Measurements from ENCODE around the gene CCM2.

Gene CCM2

DNA sequence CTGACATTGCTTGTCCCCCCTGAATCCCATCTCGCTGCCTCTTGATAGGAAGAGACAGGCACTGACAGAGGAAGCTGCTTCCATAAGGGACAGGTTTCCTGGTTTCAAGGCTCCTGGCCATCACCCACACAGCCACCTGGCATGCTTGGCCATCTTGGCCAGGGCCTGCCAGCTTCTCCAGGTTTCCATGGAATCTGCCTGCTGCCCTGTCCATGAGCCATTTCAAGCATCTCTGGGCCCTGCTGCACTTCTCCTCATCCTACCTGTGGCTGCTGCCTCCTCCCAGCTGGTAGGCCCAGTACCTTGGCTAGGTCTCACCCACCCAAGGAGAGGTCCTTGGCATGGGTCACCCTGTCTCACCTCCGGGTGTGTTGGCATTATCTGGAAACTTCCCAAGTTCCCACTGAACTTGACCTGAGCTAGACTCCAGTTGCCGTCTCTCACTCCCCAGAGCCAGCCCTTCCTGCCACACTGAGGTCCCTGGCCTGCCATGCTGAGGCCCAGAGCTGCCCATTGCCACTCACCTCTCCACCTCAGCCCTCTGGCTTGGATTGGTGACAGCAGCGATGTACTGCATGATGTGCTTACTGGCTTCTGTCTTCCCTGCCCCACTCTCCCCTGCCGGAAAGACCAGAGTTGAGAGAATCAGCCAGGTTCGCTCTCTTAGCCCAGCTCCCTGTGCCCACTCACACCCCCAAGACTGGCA is 23.8 kb upstream of the CCM2 start:
- no peak for TF ChIP-seq ZFX (IDR thresholded peaks at IDR 0.05)
- TF ChIP-seq, protein P1, sequence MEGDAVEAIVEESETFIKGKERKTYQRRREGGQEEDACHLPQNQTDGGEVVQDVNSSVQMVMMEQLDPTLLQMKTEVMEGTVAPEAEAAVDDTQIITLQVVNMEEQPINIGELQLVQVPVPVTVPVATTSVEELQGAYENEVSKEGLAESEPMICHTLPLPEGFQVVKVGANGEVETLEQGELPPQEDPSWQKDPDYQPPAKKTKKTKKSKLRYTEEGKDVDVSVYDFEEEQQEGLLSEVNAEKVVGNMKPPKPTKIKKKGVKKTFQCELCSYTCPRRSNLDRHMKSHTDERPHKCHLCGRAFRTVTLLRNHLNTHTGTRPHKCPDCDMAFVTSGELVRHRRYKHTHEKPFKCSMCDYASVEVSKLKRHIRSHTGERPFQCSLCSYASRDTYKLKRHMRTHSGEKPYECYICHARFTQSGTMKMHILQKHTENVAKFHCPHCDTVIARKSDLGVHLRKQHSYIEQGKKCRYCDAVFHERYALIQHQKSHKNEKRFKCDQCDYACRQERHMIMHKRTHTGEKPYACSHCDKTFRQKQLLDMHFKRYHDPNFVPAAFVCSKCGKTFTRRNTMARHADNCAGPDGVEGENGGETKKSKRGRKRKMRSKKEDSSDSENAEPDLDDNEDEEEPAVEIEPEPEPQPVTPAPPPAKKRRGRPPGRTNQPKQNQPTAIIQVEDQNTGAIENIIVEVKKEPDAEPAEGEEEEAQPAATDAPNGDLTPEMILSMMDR (conservative IDR thresholded peaks at IDR 0.05) = no peak
- no peak overlapping the region for H3K27ac ChIP-seq

DNA sequence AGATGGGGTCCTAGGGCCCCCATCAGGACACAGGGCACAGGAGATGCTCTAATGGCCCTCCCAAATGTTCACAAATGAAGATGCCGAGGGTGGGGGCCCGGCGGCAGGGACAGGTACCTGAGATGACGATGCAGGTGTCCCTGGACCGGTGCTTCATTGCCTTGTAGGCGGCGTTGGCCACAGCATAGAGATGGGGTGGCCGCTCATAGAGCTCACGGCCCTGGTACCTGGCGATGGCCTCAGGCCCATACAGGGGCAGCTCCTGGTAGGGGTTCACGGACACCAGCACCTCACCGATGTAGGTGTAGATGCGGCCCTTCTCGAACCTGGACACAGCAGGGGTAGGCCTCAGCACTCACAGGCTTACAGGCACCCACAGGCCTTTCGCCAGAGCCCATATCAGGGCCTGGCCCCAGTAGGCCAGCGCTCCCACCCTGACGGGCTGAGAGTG is 23.2 kb upstream of the CCM2 start:
- TF ChIP-seq ZFX (IDR thresholded peaks at IDR 0.05) = no peak
- TF ChIP-seq, protein P1 (conservative IDR thresholded peaks at IDR 0.05) = no peak
- H3K27ac ChIP-seq = no peak overlapping the region

DNA sequence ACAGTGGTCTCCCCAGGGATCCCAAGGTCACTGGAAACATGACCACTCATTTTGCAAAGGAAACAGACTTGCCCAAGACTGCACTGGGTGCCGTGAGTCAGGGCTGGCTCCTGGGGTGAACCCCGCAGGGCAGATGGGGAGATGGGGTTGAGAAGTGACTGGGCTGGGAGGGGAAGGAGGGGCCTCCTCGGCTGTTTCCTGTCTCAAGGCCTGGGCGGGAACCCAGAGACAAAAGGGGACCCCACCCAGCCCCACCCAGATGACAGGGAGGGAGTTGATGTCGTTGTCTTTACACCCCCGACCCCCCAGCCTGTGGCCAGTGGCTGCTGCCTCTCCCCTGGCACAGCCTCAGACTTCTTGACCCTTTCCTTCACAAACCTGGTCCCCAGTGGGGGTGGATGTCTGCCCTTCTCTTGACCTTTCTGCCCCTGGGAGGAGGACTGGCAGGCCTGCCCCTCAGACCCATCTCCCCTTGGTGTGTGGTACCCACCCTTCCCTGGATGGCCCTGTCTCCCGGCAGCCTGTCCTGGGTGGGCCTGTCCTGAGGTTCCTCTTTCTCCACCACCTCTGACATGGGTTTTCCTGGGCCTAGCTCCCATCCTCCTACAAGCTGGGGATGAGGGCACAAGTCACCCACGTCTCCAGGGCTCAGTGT is 22.6 kb upstream of the CCM2 start:
- H3K27ac ChIP-seq = no peak overlapping the region

DNA sequence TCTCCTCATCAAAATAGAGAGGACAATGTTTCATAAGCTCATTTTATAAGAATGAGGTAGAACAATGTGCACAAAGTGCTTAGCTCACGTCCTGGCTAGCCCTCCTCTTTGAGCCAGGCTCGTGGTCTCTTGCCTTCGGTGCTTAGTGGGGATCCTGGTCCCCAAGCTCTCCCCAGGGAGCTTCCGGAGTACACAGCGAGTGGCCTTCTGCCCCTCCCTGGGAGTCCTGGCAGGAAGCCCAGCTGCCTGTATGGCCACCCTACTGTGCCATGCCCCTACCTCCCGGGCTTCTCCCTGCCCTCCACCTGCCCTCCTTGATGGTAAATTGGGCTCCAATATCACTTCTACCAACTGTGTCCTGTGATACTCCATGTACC is 22.1 kb upstream of the CCM2 start:
- H3K27ac ChIP-seq = no peak overlapping the region

More for the DNA sequence above, 22.6 kb upstream of the CCM2 start:
- TF ChIP-seq, protein P1 (conservative IDR thresholded peaks at IDR 0.05) = no peak
- no peak for TF ChIP-seq ZFX (IDR thresholded peaks at IDR 0.05)

DNA sequence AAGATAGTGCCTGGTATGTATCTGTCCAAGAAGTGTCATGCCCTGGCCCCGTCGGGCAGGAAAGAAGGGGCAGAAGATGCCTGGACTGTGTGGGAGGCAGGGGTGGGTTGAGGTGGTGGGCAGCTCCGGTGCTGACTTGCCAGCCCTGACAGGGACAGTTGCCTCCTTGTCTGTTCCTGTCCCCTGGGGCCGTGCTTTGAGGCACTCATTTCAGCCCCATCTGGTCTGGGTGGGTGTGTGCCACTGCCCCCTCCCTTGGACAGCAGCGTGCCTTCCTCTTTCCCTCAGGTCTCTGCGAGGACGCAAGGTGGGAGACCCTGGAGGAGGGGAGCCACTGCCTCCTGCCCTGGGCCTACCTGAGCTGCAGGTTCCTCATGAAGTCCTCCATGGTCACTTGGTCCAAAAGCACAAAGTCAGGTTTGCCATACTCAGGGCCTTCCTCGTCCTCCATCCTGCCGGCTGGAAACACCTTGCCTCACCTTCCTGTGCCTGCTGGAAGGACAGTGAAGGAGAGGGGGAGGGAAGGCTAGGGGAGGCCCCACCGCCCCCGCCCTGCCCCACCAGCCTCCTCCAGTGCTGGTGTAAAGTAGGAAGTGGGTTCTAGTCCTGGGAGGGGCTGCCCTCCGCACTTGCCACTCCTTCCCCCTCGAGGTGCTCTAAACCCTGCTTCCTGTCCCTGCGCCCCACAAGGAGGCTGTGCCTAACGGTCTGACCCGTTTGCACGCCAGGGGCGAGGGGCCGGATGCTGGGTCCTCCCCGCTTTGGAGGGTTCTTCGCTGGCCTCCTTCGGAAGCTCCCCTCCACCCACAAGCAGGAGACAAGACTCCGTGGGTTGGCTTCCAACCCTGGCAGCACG is 21.3 kb upstream of the CCM2 start, which contains the start of gene MYO1G:
Gene MYO1G, minus strand, starts transcription at position 505 of the 856 bp plus-strand sequence. Its CDS starts 54 bp downstream, at position 451.
- no peak within 1 kb of the TSS for H3K27ac ChIP-seq
- TF ChIP-seq, protein P1 (conservative IDR thresholded peaks at IDR 0.05) = no peak
- TF ChIP-seq ZFX (IDR thresholded peaks at IDR 0.05) = no peak

More for the DNA sequence above, 22.1 kb upstream of the CCM2 start:
- no peak for TF ChIP-seq ZFX (IDR thresholded peaks at IDR 0.05)
- TF ChIP-seq, protein P1 (conservative IDR thresholded peaks at IDR 0.05) = no peak

DNA sequence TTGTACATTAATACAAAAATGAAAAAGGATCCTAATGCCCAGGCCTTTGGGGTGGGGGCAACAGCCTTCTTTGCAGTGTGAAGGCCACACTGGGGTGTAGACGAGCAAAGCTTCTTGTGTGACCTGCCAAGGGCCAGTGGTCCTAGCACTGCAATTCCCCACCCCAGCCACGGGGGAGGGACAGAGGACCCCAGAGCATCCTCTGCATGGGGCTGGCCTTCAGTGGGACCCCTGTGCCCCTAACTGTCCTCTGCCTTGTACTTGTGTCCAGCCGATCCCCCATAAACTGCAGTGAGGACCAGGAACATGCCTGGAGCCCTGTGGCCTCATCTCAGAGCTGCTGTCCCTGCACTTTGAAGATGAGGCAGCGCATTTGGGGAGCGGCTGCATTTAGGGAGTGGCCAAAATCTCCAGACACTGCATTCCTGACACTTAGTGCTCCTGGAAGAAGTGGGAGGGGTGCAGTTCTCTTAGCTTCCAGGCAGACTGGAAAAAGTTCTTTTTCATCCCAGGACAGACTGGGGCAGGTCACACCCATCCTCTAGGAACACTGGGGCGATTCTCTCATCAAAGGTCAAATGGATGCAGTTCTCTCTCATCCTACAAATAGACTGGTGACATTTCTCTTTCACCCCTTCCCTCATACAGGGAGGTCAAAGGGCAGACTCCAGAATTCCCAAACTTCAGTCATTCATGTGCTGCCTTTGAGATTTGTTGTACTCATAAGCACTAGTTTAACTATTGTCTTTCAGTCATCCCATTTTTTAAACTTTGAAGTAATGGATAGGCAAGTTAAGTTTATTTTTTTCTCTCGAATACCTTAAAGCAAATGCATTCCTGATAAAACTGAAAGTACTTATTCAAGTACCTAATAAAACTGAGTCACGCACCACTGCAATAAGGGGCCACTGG is 20.3 kb upstream of the CCM2 start:
- TF ChIP-seq, protein P1 (conservative IDR thresholded peaks at IDR 0.05) = no peak
- TF ChIP-seq ZFX (IDR thresholded peaks at IDR 0.05) = no peak
- H3K27ac ChIP-seq = no peak overlapping the region
